Measurements from ENCODE around the gene TMEM205. TPM values are rescaled to one million over a fixed set of nuclear protein-coding genes. Genes with fewer than 3 reads are reported as not detected.
A peak's percentile ranks its signal among the peaks of the same experiment; 100 is the strongest.

Gene TMEM205
- total and polyA plus RNA-seq, 2 of the 13 experiments (the other 11 are each of a cell fraction or from before 2014, with no cell fraction given): 45.5 to 98.7 TPM

- TF ChIP-seq POLR2AphosphoS5 (IDR thresholded peaks at IDR 0.05; ENCODE audit: low read depth, low read length) (peak; percentile 85), KLF15 (CRISPR knock-in tag; IDR thresholded peaks at IDR 0.05; ENCODE audit: borderline replicate concordance) (peak; percentile 66; the same call in 1 of the 2 replicates), ZNF777 (CRISPR knock-in tag; IDR thresholded peaks at IDR 0.05) (no peak), KLF9 (CRISPR knock-in tag; IDR thresholded peaks at IDR 0.05; ENCODE audit: low read depth) (no peak), CC2D1A (CRISPR knock-in tag; IDR thresholded peaks at IDR 0.05) (no peak), NFE2 (CRISPR knock-in tag; IDR thresholded peaks at IDR 0.05) (no peak), ZNF3 (CRISPR knock-in tag; IDR thresholded peaks at IDR 0.05) (no peak), ZZZ3 (CRISPR knock-in tag; IDR thresholded peaks at IDR 0.05; ENCODE audit: borderline replicate concordance) (0 out of 2 replicates have a peak, but pooled peaks have one; percentile 57), ONECUT2 (CRISPR knock-in tag; IDR thresholded peaks at IDR 0.05) (no peak), ZNF770 (CRISPR knock-in tag; IDR thresholded peaks at IDR 0.05) (no peak), SP5 (CRISPR knock-in tag; IDR thresholded peaks at IDR 0.05; ENCODE audit: borderline replicate concordance, low read depth) (peak; percentile 58; the same call in 1 of the 2 replicates), GABPA (IDR thresholded peaks at IDR 0.05; ENCODE audit: low read depth, low read length) (peak; percentile 44; the same call in 1 of the 2 replicates), GABPA (CRISPR knock-in tag; IDR thresholded peaks at IDR 0.05; ENCODE audit: low read depth) (peak; percentile 85), ADNP (CRISPR knock-in tag; IDR thresholded peaks at IDR 0.05) (no peak), KDM4B (CRISPR knock-in tag; IDR thresholded peaks at IDR 0.05) (0 out of 2 replicates have a peak, but pooled peaks have one; percentile 0), ZNF256 (CRISPR knock-in tag; conservative IDR thresholded peaks at IDR 0.05) (no peak), ZNF850 (CRISPR knock-in tag; conservative IDR thresholded peaks at IDR 0.05) (no peak), ZNF33A (CRISPR knock-in tag; IDR thresholded peaks at IDR 0.05; ENCODE audit: borderline replicate concordance) (0 out of 2 replicates have a peak, but pooled peaks have one; percentile 78), ZNF160 (CRISPR knock-in tag; IDR thresholded peaks at IDR 0.05) (0 out of 2 replicates have a peak, but pooled peaks have one; percentile 43), RELA (CRISPR knock-in tag; IDR thresholded peaks at IDR 0.05) (no peak), ZNF205 (CRISPR knock-in tag; IDR thresholded peaks at IDR 0.05) (no peak), HOXA7 (CRISPR knock-in tag; IDR thresholded peaks at IDR 0.05) (no peak), GATAD1 (CRISPR knock-in tag; IDR thresholded peaks at IDR 0.05) (peak; percentile 82)
- TF ChIP-seq, protein P1, sequence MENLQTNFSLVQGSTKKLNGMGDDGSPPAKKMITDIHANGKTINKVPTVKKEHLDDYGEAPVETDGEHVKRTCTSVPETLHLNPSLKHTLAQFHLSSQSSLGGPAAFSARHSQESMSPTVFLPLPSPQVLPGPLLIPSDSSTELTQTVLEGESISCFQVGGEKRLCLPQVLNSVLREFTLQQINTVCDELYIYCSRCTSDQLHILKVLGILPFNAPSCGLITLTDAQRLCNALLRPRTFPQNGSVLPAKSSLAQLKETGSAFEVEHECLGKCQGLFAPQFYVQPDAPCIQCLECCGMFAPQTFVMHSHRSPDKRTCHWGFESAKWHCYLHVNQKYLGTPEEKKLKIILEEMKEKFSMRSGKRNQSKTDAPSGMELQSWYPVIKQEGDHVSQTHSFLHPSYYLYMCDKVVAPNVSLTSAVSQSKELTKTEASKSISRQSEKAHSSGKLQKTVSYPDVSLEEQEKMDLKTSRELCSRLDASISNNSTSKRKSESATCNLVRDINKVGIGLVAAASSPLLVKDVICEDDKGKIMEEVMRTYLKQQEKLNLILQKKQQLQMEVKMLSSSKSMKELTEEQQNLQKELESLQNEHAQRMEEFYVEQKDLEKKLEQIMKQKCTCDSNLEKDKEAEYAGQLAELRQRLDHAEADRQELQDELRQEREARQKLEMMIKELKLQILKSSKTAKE (CRISPR knock-in tag; IDR thresholded peaks at IDR 0.05; ENCODE audit: borderline replicate concordance): peak; percentile 11; the same call in 1 of the 2 replicates
- TF ChIP-seq, protein P2, sequence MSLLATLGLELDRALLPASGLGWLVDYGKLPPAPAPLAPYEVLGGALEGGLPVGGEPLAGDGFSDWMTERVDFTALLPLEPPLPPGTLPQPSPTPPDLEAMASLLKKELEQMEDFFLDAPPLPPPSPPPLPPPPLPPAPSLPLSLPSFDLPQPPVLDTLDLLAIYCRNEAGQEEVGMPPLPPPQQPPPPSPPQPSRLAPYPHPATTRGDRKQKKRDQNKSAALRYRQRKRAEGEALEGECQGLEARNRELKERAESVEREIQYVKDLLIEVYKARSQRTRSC (CRISPR knock-in tag; IDR thresholded peaks at IDR 0.05; ENCODE audit: low read depth): no peak
- TF ChIP-seq, protein P3, sequence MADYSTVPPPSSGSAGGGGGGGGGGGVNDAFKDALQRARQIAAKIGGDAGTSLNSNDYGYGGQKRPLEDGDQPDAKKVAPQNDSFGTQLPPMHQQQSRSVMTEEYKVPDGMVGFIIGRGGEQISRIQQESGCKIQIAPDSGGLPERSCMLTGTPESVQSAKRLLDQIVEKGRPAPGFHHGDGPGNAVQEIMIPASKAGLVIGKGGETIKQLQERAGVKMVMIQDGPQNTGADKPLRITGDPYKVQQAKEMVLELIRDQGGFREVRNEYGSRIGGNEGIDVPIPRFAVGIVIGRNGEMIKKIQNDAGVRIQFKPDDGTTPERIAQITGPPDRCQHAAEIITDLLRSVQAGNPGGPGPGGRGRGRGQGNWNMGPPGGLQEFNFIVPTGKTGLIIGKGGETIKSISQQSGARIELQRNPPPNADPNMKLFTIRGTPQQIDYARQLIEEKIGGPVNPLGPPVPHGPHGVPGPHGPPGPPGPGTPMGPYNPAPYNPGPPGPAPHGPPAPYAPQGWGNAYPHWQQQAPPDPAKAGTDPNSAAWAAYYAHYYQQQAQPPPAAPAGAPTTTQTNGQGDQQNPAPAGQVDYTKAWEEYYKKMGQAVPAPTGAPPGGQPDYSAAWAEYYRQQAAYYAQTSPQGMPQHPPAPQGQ (CRISPR knock-in tag; IDR thresholded peaks at IDR 0.05; ENCODE audit: borderline replicate concordance): peak; percentile 87; the same call in 1 of the 2 replicates
Observed at GRCh38 chr19:11374433-11375142, 28.5 kb upstream of the TMEM205 start, which contains the start of gene SWSAP1 (continued).
